Mammary epithelial cell (primary cell): ENCODE data around the gene KDM5B.

Source experiments
- EZH2 ChIP-seq: IDR thresholded peaks from 2 replicates; pipeline ENCODE4 v1.6.1; 2012; ENCODE audit warnings: low read length, inconsistent platforms, borderline replicate concordance
- TF ChIP-seq, protein P1 (sequence below), 2 donors: IDR thresholded peaks in 1 of 2; conservative IDR thresholded peaks in 1 of 2; 2 replicates each; pipeline ENCODE4 v1.5.1; 2011 to 2012; ENCODE audit warnings: inconsistent platforms in 2 of 2, low read length in 2 of 2, mild to moderate bottlenecking in 2 of 2, control low read depth in 1 of 2, low read depth in 1 of 2; ENCODE audit not compliant: insufficient read depth in 1 of 2; ENCODE audit errors: extremely low read depth in 1 of 2

DNA sequence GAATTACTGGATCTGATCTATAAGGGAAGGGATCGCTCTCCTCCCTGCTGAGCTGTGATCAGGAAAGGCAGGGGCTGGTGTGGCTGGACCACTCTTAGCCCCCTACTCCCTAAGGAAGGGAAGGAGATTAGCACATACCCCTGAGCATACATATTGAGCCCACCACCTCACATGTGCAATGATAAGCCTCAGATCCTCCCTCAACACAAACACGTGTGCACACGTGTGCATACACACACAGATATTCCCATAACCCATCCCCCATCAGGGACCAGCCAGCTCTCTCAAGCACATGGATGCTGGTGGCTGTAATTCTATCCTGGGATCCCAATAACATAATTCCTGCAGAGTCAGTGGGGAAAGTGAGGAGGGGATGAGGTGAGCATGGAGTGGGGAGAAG, 119.1 kb downstream of the KDM5B start:
- TF ChIP-seq EZH2 = no peak
- TF ChIP-seq, protein P1, sequence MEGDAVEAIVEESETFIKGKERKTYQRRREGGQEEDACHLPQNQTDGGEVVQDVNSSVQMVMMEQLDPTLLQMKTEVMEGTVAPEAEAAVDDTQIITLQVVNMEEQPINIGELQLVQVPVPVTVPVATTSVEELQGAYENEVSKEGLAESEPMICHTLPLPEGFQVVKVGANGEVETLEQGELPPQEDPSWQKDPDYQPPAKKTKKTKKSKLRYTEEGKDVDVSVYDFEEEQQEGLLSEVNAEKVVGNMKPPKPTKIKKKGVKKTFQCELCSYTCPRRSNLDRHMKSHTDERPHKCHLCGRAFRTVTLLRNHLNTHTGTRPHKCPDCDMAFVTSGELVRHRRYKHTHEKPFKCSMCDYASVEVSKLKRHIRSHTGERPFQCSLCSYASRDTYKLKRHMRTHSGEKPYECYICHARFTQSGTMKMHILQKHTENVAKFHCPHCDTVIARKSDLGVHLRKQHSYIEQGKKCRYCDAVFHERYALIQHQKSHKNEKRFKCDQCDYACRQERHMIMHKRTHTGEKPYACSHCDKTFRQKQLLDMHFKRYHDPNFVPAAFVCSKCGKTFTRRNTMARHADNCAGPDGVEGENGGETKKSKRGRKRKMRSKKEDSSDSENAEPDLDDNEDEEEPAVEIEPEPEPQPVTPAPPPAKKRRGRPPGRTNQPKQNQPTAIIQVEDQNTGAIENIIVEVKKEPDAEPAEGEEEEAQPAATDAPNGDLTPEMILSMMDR (conservative IDR thresholded peaks at IDR 0.05 in 1 of 2, IDR thresholded peaks at IDR 0.05 in 1 of 2; ENCODE audit: extremely low read depth in 1 of 2, insufficient read depth in 1 of 2, low read depth in 1 of 2, low read length in 2 of 2) = no peak
